ENCODE results near the gene LRRC45.

Gene LRRC45

GRCh38 chr17:82046903-82047302 lies 23.8 kb downstream of the LRRC45 start:
- ChIA-PET POLR2A (interaction anchor here (1.3 kb wide), 2 partner anchors 9 kb away, joined by 3 read pairs; partner anchors contain the start of gene DCXR), CTCF (no interaction called here)

GRCh38 chr17:82047379-82047778 lies 24.3 kb downstream of the LRRC45 start:
- no peaks in the 10 kb centered on the region for H3K9me3 ChIP-seq (ENCODE audit: control insufficient read depth, insufficient read depth, low read depth, low read length)
- no peak overlapping the region for H3K27ac ChIP-seq (ENCODE audit: extremely low read depth, low read depth, low read length)
- ChIA-PET CTCF (interaction anchor here (0.6 to 1.1 kb wide), 2 partner anchors 17 to 260 kb away, joined by 3 read pairs; no protein-coding TSS in a partner anchor), POLR2A (interaction anchor here (0.5 to 1.1 kb wide), 2 partner anchors 10 to 540 kb away, joined by 4 to 5 read pairs; partner anchors contain the start of gene DCXR)
- peaks cover 3% of the 10 kb centered on the region; the same call in 1 of the 2 replicates for H3K4me1 ChIP-seq (ENCODE audit: control insufficient read depth, insufficient read depth, low read length)
- peaks cover 0 to 49% of the 10 kb centered on the region in 2 experiments; a peak in 1 of 3 replicates for H3K36me3 ChIP-seq (ENCODE audit: control insufficient read depth in 2 of 2, insufficient read depth in 1 of 2, low read length in 2 of 2)
- no peak overlapping the region for H3K4me3 ChIP-seq (ENCODE audit: low read depth, low read length)
- TF ChIP-seq KLF1 (tag by site-specific recombination; IDR thresholded peaks at IDR 0.05) = peak; percentile 91
- no peak for TF ChIP-seq ZNF585B (tag by site-specific recombination; IDR thresholded peaks at IDR 0.05)
- TF ChIP-seq ZFHX2 (tag by site-specific recombination; conservative IDR thresholded peaks at IDR 0.05) = peak; percentile 100
- TF ChIP-seq ZNF132 (tag by site-specific recombination; IDR thresholded peaks at IDR 0.05; ENCODE audit: borderline replicate concordance) = no peak
- TF ChIP-seq EGR2 (tag by site-specific recombination; IDR thresholded peaks at IDR 0.05; ENCODE audit: low read depth) = peak; percentile 100
- no peak for TF ChIP-seq ZNF580 (tag by site-specific recombination; IDR thresholded peaks at IDR 0.05)
- TF ChIP-seq ZNF558 (tag by site-specific recombination; IDR thresholded peaks at IDR 0.05) = no peak

More at GRCh38 chr17:82046903-82047302, 23.8 kb downstream of the LRRC45 start:
- H3K4me3 ChIP-seq (ENCODE audit: low read depth, low read length) = no peak overlapping the region
- peaks cover 0 to 49% of the 10 kb centered on the region in 2 experiments; a peak in 1 of 3 replicates for H3K36me3 ChIP-seq (ENCODE audit: control insufficient read depth in 2 of 2, insufficient read depth in 1 of 2, low read length in 2 of 2)
- no peak overlapping the region for H3K27ac ChIP-seq (ENCODE audit: extremely low read depth, low read depth, low read length)
- H3K9me3 ChIP-seq (ENCODE audit: control insufficient read depth, insufficient read depth, low read depth, low read length) = no peaks in the 10 kb centered on the region
- H3K4me1 ChIP-seq (ENCODE audit: control insufficient read depth, insufficient read depth, low read length) = peaks cover 3% of the 10 kb centered on the region; the same call in 1 of the 2 replicates
- TF ChIP-seq ZNF10 (tag by site-specific recombination; IDR thresholded peaks at IDR 0.05) = no peak
- TF ChIP-seq ZNF37A (tag by site-specific recombination; IDR thresholded peaks at IDR 0.05) = no peak
- no peak for TF ChIP-seq ZNF248 (tag by site-specific recombination; IDR thresholded peaks at IDR 0.05)
- TF ChIP-seq ZSCAN16 (tag by site-specific recombination; IDR thresholded peaks at IDR 0.05) = no peak
- no peak for TF ChIP-seq ZNF426 (tag by site-specific recombination; IDR thresholded peaks at IDR 0.05)
- TF ChIP-seq ZNF302 (tag by site-specific recombination; IDR thresholded peaks at IDR 0.05; ENCODE audit: low read depth) = no peak
- TF ChIP-seq KLF1 (tag by site-specific recombination; IDR thresholded peaks at IDR 0.05) = no peak
- no peak for TF ChIP-seq ZNF341 (tag by site-specific recombination; IDR thresholded peaks at IDR 0.05; ENCODE audit: low read depth)
- TF ChIP-seq ZFP3 (tag by site-specific recombination; IDR thresholded peaks at IDR 0.05; ENCODE audit: low read depth) = no peak
- no peak for TF ChIP-seq GLIS2 (tag by site-specific recombination; IDR thresholded peaks at IDR 0.05)
- TF ChIP-seq ZNF785 (tag by site-specific recombination; IDR thresholded peaks at IDR 0.05) = no peak
- TF ChIP-seq ZIC2 (tag by site-specific recombination; IDR thresholded peaks at IDR 0.05) = no peak
- no peak for TF ChIP-seq ZNF2 (tag by site-specific recombination; IDR thresholded peaks at IDR 0.05)
- no peak for TF ChIP-seq ZNF433 (tag by site-specific recombination; IDR thresholded peaks at IDR 0.05; ENCODE audit: low read depth)
- no peak for TF ChIP-seq HOXC10 (CRISPR knock-in tag; IDR thresholded peaks at IDR 0.05)
- TF ChIP-seq ZNF114 (tag by site-specific recombination; IDR thresholded peaks at IDR 0.05) = no peak

- POLR2A ChIA-PET = interaction anchor here (0.5 to 1.1 kb wide), 2 partner anchors 10 to 541 kb away, joined by 4 to 5 read pairs; partner anchors contain the start of gene DCXR
- Histone ChIP-seq H3K27ac (ENCODE audit: extremely low read depth, low read depth, low read length) (no peak overlapping the region), H3K4me1 (ENCODE audit: control insufficient read depth, insufficient read depth, low read length) (peaks cover 7% of the 10 kb centered on the region), H3K4me3 (ENCODE audit: low read depth, low read length) (no peak overlapping the region), H3K36me3 (ENCODE audit: control insufficient read depth in 2 of 2, insufficient read depth in 1 of 2, low read length in 2 of 2) (peaks cover 0 to 49% of the 10 kb centered on the region in 2 experiments; a peak in 1 of 3 replicates), H3K9me3 (ENCODE audit: control insufficient read depth, insufficient read depth, low read depth, low read length) (no peaks in the 10 kb centered on the region)
- TF ChIP-seq, protein P1, sequence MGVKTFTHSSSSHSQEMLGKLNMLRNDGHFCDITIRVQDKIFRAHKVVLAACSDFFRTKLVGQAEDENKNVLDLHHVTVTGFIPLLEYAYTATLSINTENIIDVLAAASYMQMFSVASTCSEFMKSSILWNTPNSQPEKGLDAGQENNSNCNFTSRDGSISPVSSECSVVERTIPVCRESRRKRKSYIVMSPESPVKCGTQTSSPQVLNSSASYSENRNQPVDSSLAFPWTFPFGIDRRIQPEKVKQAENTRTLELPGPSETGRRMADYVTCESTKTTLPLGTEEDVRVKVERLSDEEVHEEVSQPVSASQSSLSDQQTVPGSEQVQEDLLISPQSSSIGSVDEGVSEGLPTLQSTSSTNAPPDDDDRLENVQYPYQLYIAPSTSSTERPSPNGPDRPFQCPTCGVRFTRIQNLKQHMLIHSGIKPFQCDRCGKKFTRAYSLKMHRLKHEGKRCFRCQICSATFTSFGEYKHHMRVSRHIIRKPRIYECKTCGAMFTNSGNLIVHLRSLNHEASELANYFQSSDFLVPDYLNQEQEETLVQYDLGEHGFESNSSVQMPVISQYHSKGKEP (tag by site-specific recombination; IDR thresholded peaks at IDR 0.05) = no peak
- TF ChIP-seq SCRT2 (tag by site-specific recombination; IDR thresholded peaks at IDR 0.05) (peak; percentile 83), KLF1 (tag by site-specific recombination; IDR thresholded peaks at IDR 0.05) (no peak)
- CTCF ChIA-PET = interaction anchor here (0.6 to 1.1 kb wide), 2 partner anchors 18 to 260 kb away, joined by 3 read pairs; no protein-coding TSS in a partner anchor
Observed at GRCh38 chr17:82047914-82048570, 24.9 kb downstream of the LRRC45 start.

Measured in HEK293 (cell line).